SK-N-SH treated with all-trans-retinoic acid at 6 μM for 48 hours (cell line): Measurements from ENCODE around the gene NEK7.

Experiments used
- ATAC-seq: fragments of 200-7000 bp; cut with Tn5 transposase; 3 replicates; pipeline ENCODE4 v1.9.1; 2020; ENCODE audit warnings: mild to moderate bottlenecking, moderate library complexity
- ARNTL ChIP-seq: fragments of 450-650 bp; formaldehyde crosslinking; IDR thresholded peaks from 2 replicates; pipeline ENCODE4 v1.5.0; 2020; ENCODE audit warnings: low read depth, mild to moderate bottlenecking, moderate library complexity, borderline replicate concordance
- BACH2 ChIP-seq: fragments of 250-450 bp; sonication (Bioruptor Pico); IDR thresholded peaks from 2 replicates; pipeline ENCODE4 v1.9.0; 2021; ENCODE audit warnings: mild to moderate bottlenecking, borderline replicate concordance
- CSDC2 ChIP-seq: fragments of 250-450 bp; sonication (Bioruptor Pico); IDR thresholded peaks from 2 replicates; pipeline ENCODE4 v1.5.0; 2020; ENCODE audit warnings: mild to moderate bottlenecking, moderate library complexity
- GLIS3 ChIP-seq: fragments of 250-450 bp; sonication (Bioruptor Pico); IDR thresholded peaks from 2 replicates; pipeline ENCODE4 v1.5.0; 2020; ENCODE audit warnings: mild to moderate bottlenecking, moderate library complexity
- ISL1 ChIP-seq: fragments of 250-450 bp; sonication (Bioruptor Pico); IDR thresholded peaks from 2 replicates; pipeline ENCODE4 v2.1.2; 2022; ENCODE audit warnings: mild to moderate bottlenecking, moderate library complexity
- POU6F1 ChIP-seq: fragments of 250-450 bp; sonication (Bioruptor Pico); IDR thresholded peaks from 2 replicates; pipeline ENCODE4 v1.8.0; 2021; ENCODE audit warnings: low read depth, mild to moderate bottlenecking, moderate library complexity, borderline replicate concordance
- PPARA ChIP-seq: fragments of 250-450 bp; sonication (Bioruptor Pico); IDR thresholded peaks from 2 replicates; pipeline ENCODE4 v1.5.0; 2020; ENCODE audit warnings: mild to moderate bottlenecking, borderline replicate concordance
- RARB ChIP-seq: fragments of 250-450 bp; sonication (Bioruptor Pico); IDR thresholded peaks from 2 replicates; pipeline ENCODE4 v1.8.0; 2021; ENCODE audit warnings: mild to moderate bottlenecking, moderate library complexity
- SNAI2 ChIP-seq: fragments of 250-450 bp; sonication (Bioruptor Pico); IDR thresholded peaks from 2 replicates; pipeline ENCODE4 v1.5.0; 2020; ENCODE audit warnings: mild to moderate bottlenecking, moderate library complexity
- TCF4 ChIP-seq: fragments of 250-450 bp; sonication (Bioruptor Pico); IDR thresholded peaks from 2 replicates; pipeline ENCODE4 v1.8.0; 2021; ENCODE audit warnings: mild to moderate bottlenecking, moderate library complexity, borderline replicate concordance
- TOX ChIP-seq: fragments of 250-450 bp; sonication (Bioruptor Pico); IDR thresholded peaks from 2 replicates; pipeline ENCODE4 v1.8.0; 2021; ENCODE audit warnings: mild to moderate bottlenecking, moderate library complexity, borderline replicate concordance
- TSHZ2 ChIP-seq: fragments of 250-450 bp; sonication (Bioruptor Pico); IDR thresholded peaks from 2 replicates; pipeline ENCODE4 v1.5.0; 2020; ENCODE audit warnings: mild to moderate bottlenecking, moderate library complexity
- ZC3H10 ChIP-seq: fragments of 250-450 bp; sonication (Bioruptor Pico); IDR thresholded peaks from 2 replicates; pipeline ENCODE4 v1.5.1; 2021; ENCODE audit warnings: mild to moderate bottlenecking, moderate library complexity
- ZFP3 ChIP-seq: fragments of 250-450 bp; sonication (Bioruptor Pico); IDR thresholded peaks from 2 replicates; pipeline ENCODE4 v1.5.0; 2020; ENCODE audit warnings: mild to moderate bottlenecking, moderate library complexity
- ZFP30 ChIP-seq: fragments of 450-650 bp; formaldehyde crosslinking; IDR thresholded peaks from 2 replicates; pipeline ENCODE4 v1.5.0; 2022; ENCODE audit warnings: mild to moderate bottlenecking, moderate library complexity
- ZNF565 ChIP-seq: fragments of 450-650 bp; formaldehyde crosslinking; conservative IDR thresholded peaks from 2 replicates; pipeline ENCODE4 v1.5.0; 2020; ENCODE audit warnings: low read depth, mild to moderate bottlenecking, moderate library complexity
- ZNF70 ChIP-seq: fragments of 450-650 bp; formaldehyde crosslinking; IDR thresholded peaks from 2 replicates; pipeline ENCODE4 v1.5.0; 2020; ENCODE audit warnings: mild to moderate bottlenecking, moderate library complexity
- TF ChIP-seq, protein P1 (sequence below): fragments of 250-450 bp; sonication (Bioruptor Pico); IDR thresholded peaks from 2 replicates; pipeline ENCODE4 v1.5.1; 2021; ENCODE audit warnings: mild to moderate bottlenecking, moderate library complexity
- TF ChIP-seq, protein P2 (sequence below): fragments of 250-450 bp; sonication (Bioruptor Pico); IDR thresholded peaks from 2 replicates; pipeline ENCODE4 v1.5.1; 2020; ENCODE audit warnings: low read depth, mild to moderate bottlenecking, moderate library complexity
- TF ChIP-seq, protein P3 (sequence below): fragments of 250-450 bp; sonication (Bioruptor Pico); IDR thresholded peaks from 2 replicates; pipeline ENCODE4 v1.8.0; 2020; ENCODE audit warnings: mild to moderate bottlenecking, moderate library complexity, borderline replicate concordance

Gene NEK7

GRCh38 chr1:198143797-198144196 is 13.0 kb upstream of the NEK7 start:
- ATAC-seq: no peak
- no peak for TF ChIP-seq ZC3H10 (CRISPR knock-in tag)
- no peak for TF ChIP-seq ZNF565 (CRISPR knock-in tag)
- no peak for TF ChIP-seq GLIS3
- TF ChIP-seq TSHZ2: no peak
- no peak for TF ChIP-seq ZNF70 (CRISPR knock-in tag)
- TF ChIP-seq, protein P1, sequence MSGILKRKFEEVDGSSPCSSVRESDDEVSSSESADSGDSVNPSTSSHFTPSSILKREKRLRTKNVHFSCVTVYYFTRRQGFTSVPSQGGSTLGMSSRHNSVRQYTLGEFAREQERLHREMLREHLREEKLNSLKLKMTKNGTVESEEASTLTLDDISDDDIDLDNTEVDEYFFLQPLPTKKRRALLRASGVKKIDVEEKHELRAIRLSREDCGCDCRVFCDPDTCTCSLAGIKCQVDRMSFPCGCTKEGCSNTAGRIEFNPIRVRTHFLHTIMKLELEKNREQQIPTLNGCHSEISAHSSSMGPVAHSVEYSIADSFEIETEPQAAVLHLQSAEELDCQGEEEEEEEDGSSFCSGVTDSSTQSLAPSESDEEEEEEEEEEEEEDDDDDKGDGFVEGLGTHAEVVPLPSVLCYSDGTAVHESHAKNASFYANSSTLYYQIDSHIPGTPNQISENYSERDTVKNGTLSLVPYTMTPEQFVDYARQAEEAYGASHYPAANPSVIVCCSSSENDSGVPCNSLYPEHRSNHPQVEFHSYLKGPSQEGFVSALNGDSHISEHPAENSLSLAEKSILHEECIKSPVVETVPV (CRISPR knock-in tag): no peak
- no peak for TF ChIP-seq CSDC2 (CRISPR knock-in tag)
- TF ChIP-seq SNAI2 (CRISPR knock-in tag): no peak
- TF ChIP-seq ZFP3 (CRISPR knock-in tag): no peak
- TF ChIP-seq RARB (CRISPR knock-in tag): no peak
- no peak for TF ChIP-seq PPARA (CRISPR knock-in tag)
- TF ChIP-seq BACH2 (CRISPR knock-in tag): no peak
- TF ChIP-seq, all 23 proteins: peak for 0

- no peak for ATAC-seq
Observed at GRCh38 chr1:198147216-198147615, 9.6 kb upstream of the NEK7 start.

More at GRCh38 chr1:198147216-198147615, 9.6 kb upstream of the NEK7 start:
- TF ChIP-seq, protein P2, sequence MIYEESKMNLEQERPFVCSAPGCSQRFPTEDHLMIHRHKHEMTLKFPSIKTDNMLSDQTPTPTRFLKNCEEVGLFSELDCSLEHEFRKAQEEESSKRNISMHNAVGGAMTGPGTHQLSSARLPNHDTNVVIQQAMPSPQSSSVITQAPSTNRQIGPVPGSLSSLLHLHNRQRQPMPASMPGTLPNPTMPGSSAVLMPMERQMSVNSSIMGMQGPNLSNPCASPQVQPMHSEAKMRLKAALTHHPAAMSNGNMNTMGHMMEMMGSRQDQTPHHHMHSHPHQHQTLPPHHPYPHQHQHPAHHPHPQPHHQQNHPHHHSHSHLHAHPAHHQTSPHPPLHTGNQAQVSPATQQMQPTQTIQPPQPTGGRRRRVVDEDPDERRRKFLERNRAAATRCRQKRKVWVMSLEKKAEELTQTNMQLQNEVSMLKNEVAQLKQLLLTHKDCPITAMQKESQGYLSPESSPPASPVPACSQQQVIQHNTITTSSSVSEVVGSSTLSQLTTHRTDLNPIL: no peak
- no peak for TF ChIP-seq PPARA (CRISPR knock-in tag)
- TF ChIP-seq ZFP3 (CRISPR knock-in tag): no peak
- TF ChIP-seq, protein P1 (CRISPR knock-in tag): no peak
- no peak for TF ChIP-seq POU6F1
- no peak for TF ChIP-seq CSDC2 (CRISPR knock-in tag)
- TF ChIP-seq ZNF70 (CRISPR knock-in tag): no peak
- TF ChIP-seq BACH2 (CRISPR knock-in tag): no peak
- TF ChIP-seq ISL1 (CRISPR knock-in tag): no peak
- TF ChIP-seq, protein P3, sequence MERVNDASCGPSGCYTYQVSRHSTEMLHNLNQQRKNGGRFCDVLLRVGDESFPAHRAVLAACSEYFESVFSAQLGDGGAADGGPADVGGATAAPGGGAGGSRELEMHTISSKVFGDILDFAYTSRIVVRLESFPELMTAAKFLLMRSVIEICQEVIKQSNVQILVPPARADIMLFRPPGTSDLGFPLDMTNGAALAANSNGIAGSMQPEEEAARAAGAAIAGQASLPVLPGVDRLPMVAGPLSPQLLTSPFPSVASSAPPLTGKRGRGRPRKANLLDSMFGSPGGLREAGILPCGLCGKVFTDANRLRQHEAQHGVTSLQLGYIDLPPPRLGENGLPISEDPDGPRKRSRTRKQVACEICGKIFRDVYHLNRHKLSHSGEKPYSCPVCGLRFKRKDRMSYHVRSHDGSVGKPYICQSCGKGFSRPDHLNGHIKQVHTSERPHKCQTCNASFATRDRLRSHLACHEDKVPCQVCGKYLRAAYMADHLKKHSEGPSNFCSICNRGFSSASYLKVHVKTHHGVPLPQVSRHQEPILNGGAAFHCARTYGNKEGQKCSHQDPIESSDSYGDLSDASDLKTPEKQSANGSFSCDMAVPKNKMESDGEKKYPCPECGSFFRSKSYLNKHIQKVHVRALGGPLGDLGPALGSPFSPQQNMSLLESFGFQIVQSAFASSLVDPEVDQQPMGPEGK (CRISPR knock-in tag): no peak
- TF ChIP-seq ZNF565 (CRISPR knock-in tag): no peak
- no peak for TF ChIP-seq ARNTL (CRISPR knock-in tag)
- no peak for TF ChIP-seq TSHZ2
- no peak for TF ChIP-seq ZC3H10 (CRISPR knock-in tag)
- TF ChIP-seq ZFP30 (CRISPR knock-in tag): no peak
- no peak for TF ChIP-seq GLIS3
- no peak for TF ChIP-seq TCF4
- TF ChIP-seq TOX (CRISPR knock-in tag): no peak
- no peak for TF ChIP-seq RARB (CRISPR knock-in tag)
